Tibial nerve (tissue), 3 donors: ENCODE measurements around the gene GRIN2A.

Experiments used
- CTCF ChIP-seq, 5 experiments: fragments of 200-600 bp in 3 of 5; fragments of 450-650 bp in 2 of 5; sonication (generic) in 3 of 5; IDR thresholded peaks; one replicate each; pipeline ENCODE4 v1.5.1; 2016 to 2019; ENCODE audit warnings: antibody characterized with exemption in 5 of 5, mild to moderate bottlenecking in 3 of 5, moderate library complexity in 2 of 5
- POLR2A ChIP-seq, 2 donors: fragments of 450-650 bp; IDR thresholded peaks; one replicate each; pipeline ENCODE4 v1.6.1; 2017; ENCODE audit warnings: antibody characterized with exemption in 2 of 2, mild to moderate bottlenecking in 2 of 2, moderate library complexity in 2 of 2

- TF ChIP-seq POLR2A (IDR thresholded peaks at IDR 0.05) (no peak), CTCF (IDR thresholded peaks at IDR 0.05) (no peak)
Observed at GRCh38 chr16:9802160-9802559, 380.1 kb downstream of the GRIN2A start.
